Gastrocnemius medialis (tissue), 4 donors: ENCODE data around the gene PACS2.

Source experiments
- CTCF ChIP-seq, 5 experiments: fragments of 450-650 bp in 3 of 5; fragments of 200-600 bp in 2 of 5; sonication (generic) in 2 of 5; IDR thresholded peaks in 4 of 5; conservative IDR thresholded peaks in 1 of 5; 1 replicate in 4 of 5; 2 replicates in 1 of 5; pipeline ENCODE4 v1.5.1; 2016 to 2019; ENCODE audit warnings: antibody characterized with exemption in 5 of 5, mild to moderate bottlenecking in 3 of 5, moderate library complexity in 3 of 5
- POLR2A ChIP-seq, 2 donors: fragments of 450-650 bp; IDR thresholded peaks; one replicate each; pipeline ENCODE4 v1.6.1; 2017; ENCODE audit warnings: antibody characterized with exemption in 2 of 2, mild to moderate bottlenecking in 2 of 2, moderate library complexity in 2 of 2

DNA sequence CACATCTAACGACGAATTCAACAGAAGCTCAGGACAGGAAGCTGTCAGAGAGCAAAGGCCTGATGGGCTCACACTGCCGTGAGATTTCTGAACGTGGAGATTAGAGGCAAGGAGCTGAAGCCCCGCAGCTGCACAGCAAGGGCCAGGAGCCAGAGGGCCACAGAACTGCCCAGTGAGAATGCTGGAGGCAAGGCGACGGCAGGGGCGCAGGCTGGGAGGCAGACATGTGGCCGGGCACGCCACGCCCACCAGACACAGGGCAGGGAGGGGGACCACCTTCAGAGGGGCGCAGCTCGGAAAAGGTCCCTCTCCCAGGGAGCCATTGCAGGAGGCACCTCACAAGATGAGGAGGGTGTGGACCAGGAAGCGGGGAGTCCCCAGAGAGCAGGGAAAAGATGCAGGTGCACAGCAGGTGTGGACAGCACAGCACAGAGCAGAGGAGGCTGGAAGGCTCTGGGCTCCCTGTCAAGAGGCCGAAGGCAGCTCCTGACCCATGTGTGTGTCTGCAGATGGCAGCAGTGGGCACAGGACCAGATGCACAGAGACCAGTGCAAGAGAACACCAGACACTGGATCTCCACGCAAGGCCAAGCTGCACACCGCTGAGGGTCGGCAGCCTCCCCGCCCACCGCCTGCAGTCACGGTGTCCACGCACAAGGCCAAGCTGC lies 43.2 kb upstream of the PACS2 start:
- TF ChIP-seq CTCF (IDR thresholded peaks at IDR 0.05 in 4 of 5, conservative IDR thresholded peaks at IDR 0.05 in 1 of 5) = no peak
- TF ChIP-seq POLR2A (IDR thresholded peaks at IDR 0.05) = no peak
